ENCODE measurements around the gene GAREM1. TPM values are rescaled to one million over a fixed set of nuclear protein-coding genes. Genes with fewer than 3 reads are reported as not detected.

The GAREM1 gene
- total RNA-seq, 1 donor from 2014 or later = 8.6 TPM

DNA sequence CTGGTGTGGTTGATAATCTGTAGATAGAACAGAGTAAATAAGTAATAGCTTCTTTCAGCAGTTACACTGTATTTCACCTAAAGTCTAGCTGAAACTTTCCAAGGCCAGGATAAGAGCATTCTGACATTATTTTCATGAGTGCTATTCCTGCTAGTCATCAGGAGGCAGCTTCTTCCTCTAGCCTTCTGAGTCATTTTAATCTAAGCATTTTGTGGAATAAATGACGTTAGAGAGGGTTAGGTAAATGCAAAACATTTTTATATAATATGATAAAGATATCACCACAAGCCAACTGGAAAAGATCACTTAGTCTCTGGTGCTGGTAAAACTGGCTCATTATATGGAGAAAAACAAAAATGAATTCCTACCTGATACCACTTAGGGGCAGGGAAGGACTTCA is 142.3 kb downstream of the GAREM1 start:
- intact Hi-C loops (cut with micrococcal nuclease) = no loop called here
- H3K9me3 ChIP-seq (replicated peaks) = no peaks in the 10 kb centered on the region
- no peak overlapping the region for H3K27ac ChIP-seq (replicated peaks)
- H3K36me3 ChIP-seq = no peaks in the 10 kb centered on the region
- no peak for DNase-seq
- TF ChIP-seq, protein P1, sequence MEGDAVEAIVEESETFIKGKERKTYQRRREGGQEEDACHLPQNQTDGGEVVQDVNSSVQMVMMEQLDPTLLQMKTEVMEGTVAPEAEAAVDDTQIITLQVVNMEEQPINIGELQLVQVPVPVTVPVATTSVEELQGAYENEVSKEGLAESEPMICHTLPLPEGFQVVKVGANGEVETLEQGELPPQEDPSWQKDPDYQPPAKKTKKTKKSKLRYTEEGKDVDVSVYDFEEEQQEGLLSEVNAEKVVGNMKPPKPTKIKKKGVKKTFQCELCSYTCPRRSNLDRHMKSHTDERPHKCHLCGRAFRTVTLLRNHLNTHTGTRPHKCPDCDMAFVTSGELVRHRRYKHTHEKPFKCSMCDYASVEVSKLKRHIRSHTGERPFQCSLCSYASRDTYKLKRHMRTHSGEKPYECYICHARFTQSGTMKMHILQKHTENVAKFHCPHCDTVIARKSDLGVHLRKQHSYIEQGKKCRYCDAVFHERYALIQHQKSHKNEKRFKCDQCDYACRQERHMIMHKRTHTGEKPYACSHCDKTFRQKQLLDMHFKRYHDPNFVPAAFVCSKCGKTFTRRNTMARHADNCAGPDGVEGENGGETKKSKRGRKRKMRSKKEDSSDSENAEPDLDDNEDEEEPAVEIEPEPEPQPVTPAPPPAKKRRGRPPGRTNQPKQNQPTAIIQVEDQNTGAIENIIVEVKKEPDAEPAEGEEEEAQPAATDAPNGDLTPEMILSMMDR (IDR thresholded peaks at IDR 0.05; ENCODE audit: borderline replicate concordance) = no peak
- peaks cover 44% of the 10 kb centered on the region for H3K4me1 ChIP-seq
- H3K4me3 ChIP-seq = no peak overlapping the region
- H3K27me3 ChIP-seq (ENCODE audit: low read depth) = no peaks in the 10 kb centered on the region

DNA sequence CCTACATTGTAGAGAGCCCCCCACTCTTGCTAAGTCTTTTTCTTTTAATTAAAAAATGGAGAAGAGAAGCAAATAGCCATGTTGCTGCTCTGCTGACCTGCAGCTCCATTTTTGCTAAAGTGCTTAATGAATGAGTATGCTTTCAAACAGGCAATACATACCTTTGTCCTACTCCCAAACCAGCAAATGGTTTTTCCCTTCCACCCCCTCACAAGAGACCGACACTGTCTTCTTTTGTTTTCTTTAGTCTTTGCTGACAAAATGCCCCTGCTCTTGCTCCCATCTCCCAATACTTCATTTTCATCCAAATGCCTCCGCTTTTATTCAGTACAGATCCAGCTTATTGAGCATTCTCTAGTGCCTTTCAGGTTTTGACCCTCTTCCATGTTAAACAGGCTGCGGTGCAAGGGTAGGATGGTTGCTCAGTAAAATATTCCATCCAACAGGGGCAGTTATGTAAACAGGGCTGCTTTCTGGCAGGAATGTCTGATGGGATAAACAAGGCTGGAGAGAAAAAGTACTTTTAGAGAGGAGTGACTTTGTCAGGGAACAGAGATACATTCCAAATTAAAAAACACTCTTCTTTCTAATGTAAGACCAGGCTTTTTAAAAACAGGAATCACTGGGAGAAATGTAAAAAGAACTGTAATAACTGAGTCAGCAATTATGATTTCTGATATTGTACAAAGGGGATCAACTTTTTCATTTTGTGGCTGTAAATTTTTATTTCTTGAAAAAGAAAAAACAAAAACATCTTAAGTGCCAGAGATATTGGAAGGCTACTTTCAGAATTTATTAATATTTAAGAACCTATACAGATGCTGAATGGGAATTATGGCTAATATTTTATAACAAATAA is 144.0 kb downstream of the GAREM1 start:
- DNase-seq = no peak
- intact Hi-C loops (cut with micrococcal nuclease) = no loop called here
- H3K27me3 ChIP-seq (ENCODE audit: low read depth) = no peaks in the 10 kb centered on the region
- no peaks in the 10 kb centered on the region for H3K36me3 ChIP-seq
- TF ChIP-seq, protein P1 (IDR thresholded peaks at IDR 0.05; ENCODE audit: borderline replicate concordance) = no peak
- H3K9me3 ChIP-seq (replicated peaks) = no peaks in the 10 kb centered on the region
- H3K4me1 ChIP-seq = peaks cover 37% of the 10 kb centered on the region
- no peak overlapping the region for H3K4me3 ChIP-seq
- peak overlapping the region; percentile 34 for H3K27ac ChIP-seq (replicated peaks)

DNA sequence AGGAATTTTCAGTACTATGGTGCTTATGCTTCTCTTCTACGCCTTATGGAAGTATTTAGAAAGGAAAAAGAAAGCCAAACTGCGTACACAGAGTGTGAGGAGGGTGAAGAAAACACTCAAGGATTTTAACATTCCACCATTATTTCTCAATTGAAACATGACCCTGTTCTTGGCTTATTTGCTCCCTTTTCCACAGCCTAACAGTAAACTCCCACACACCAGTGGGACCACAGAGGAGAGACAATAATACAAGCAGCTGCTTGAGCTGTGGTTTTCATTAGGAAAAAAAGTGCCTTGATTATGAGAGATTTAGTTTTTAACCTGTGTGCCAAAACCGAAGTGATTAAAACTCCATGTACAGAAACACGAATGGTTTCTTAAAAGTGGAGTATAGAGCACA is 146.5 kb downstream of the GAREM1 start:
- DNase-seq = no peak
- peaks cover 43% of the 10 kb centered on the region for H3K4me1 ChIP-seq
- TF ChIP-seq, protein P1 (IDR thresholded peaks at IDR 0.05; ENCODE audit: borderline replicate concordance) = no peak
- intact Hi-C loops (cut with micrococcal nuclease) = no loop called here
- no peaks in the 10 kb centered on the region for H3K27me3 ChIP-seq (ENCODE audit: low read depth)
- no peaks in the 10 kb centered on the region for H3K36me3 ChIP-seq
- H3K9me3 ChIP-seq (replicated peaks) = no peaks in the 10 kb centered on the region
- H3K27ac ChIP-seq (replicated peaks) = peak overlapping the region; percentile 60
- no peak overlapping the region for H3K4me3 ChIP-seq

DNA sequence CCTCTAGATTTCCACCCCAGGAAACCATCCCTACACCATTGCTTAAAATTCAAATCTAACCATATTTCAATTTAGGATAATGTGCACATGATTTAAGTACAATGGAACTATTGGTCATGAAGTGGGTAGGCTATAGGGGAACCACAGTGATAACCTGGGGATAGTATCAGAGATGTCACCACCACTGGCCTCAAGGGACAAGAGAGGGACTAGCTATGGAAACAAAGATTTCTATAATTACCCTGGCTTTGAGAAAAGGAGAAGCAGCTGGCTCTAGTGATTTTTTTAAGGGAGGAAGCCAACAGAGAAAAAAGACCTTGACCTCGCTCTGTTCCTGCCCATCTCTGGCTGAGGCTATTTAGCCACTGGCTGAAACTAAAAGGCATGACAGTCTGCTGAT is 148.9 kb downstream of the GAREM1 start:
- no peaks in the 10 kb centered on the region for H3K36me3 ChIP-seq
- H3K27me3 ChIP-seq (ENCODE audit: low read depth) = no peaks in the 10 kb centered on the region
- no peaks in the 10 kb centered on the region for H3K9me3 ChIP-seq (replicated peaks)
- intact Hi-C loops (cut with micrococcal nuclease) = no loop called here
- no peak for DNase-seq
- H3K4me3 ChIP-seq = no peak overlapping the region
- H3K27ac ChIP-seq (replicated peaks) = no peak overlapping the region
- peaks cover 57% of the 10 kb centered on the region for H3K4me1 ChIP-seq
- TF ChIP-seq, protein P1 (IDR thresholded peaks at IDR 0.05; ENCODE audit: borderline replicate concordance) = no peak

DNA sequence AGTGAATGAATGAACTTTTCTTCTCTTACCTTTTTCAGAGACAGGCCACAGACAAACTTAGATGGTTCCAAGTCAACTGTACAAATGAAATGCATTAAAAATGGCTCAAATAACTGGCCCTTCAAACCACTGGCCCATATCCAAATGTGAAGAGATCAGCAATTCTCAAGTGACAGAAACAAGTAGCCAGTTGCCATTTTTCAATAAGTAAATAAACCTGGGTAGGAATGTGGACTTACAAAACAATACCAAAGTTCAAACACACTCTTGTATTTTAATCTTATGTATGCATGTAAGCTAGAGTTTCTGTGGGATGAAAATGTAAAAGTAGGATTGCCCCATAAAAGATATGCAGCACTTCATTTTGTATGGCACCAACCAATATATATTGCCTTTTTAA is 151.6 kb downstream of the GAREM1 start:
- intact Hi-C loops (cut with micrococcal nuclease) = no loop called here
- TF ChIP-seq, protein P1 (IDR thresholded peaks at IDR 0.05; ENCODE audit: borderline replicate concordance) = no peak
- Histone ChIP-seq H3K9me3 (replicated peaks) (no peaks in the 10 kb centered on the region), H3K27me3 (ENCODE audit: low read depth) (no peaks in the 10 kb centered on the region), H3K4me1 (peaks cover 40% of the 10 kb centered on the region), H3K27ac (replicated peaks) (no peak overlapping the region), H3K36me3 (no peaks in the 10 kb centered on the region), H3K4me3 (no peak overlapping the region)
- DNase-seq = no peak

Data from left ventricle myocardium inferior (tissue), 1 donor.